ENCODE measurements around the gene PATJ.

The PATJ gene

DNA sequence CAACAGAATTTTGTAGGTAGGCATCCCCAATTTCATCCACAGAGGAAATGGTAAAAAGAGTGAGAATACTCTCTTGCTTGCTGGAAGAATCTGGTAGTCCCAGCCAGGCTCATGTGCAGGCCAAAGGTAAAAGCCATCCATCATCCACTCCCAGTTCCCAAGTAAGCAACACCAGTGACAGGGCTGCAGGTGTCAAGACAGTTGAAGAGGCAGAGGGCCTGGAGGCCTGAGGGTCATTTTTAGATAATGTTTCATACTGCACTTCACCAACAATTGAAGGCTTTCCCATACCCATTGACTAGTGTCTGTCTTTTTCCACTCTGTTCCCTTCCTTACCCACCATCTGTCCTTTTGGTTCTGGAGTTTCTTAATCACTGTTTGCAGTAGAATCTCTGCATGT lies 310.7 kb downstream of the PATJ start:
- TF ChIP-seq CTCF (IDR thresholded peaks at IDR 0.05), result no peak
- Histone ChIP-seq H3K27me3 (no peaks in the 10 kb centered on the region), H3K4me3 (ENCODE audit: low read depth in 1 of 2, low read length in 1 of 2) (no peak overlapping the region), H3K36me3 (no peaks in the 10 kb centered on the region), H3K9me3 (no peaks in the 10 kb centered on the region), H3K4me1 (ENCODE audit: control insufficient read depth in 1 of 2, insufficient read depth in 1 of 2, low read depth in 1 of 2, low read length in 1 of 2) (no peaks in the 10 kb centered on the region), H3K27ac (no peak overlapping the region)

GRCh38 chr1:62054188-62054587 lies 311.9 kb downstream of the PATJ start:
- H3K9me3 ChIP-seq, result no peaks in the 10 kb centered on the region
- no peak for TF ChIP-seq CTCF (IDR thresholded peaks at IDR 0.05)
- H3K27ac ChIP-seq, result no peak overlapping the region
- no peaks in the 10 kb centered on the region for H3K36me3 ChIP-seq
- H3K4me1 ChIP-seq (ENCODE audit: control insufficient read depth in 1 of 2, insufficient read depth in 1 of 2, low read depth in 1 of 2, low read length in 1 of 2), result no peaks in the 10 kb centered on the region
- H3K27me3 ChIP-seq, result no peaks in the 10 kb centered on the region
- no peak overlapping the region for H3K4me3 ChIP-seq (ENCODE audit: low read depth in 1 of 2, low read length in 1 of 2)

DNA sequence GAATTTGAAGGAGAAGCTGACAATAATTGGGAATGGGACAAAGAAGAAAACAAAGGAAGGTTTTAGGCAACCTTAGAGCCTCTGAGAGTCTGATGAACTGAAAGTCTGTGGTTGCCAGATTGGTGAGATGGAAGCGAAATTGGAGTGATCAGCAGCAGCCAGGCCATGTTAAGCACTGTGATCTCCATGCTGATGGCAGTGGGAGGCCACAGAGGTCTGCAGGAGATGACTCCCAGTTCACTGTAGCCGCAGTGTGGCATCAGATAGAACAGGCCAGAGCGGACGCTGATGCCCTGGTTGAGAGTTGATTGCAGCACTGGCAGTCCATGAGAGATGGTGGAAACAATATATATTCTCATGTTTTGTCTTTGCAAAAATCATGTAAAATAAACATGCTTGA lies 314.9 kb downstream of the PATJ start:
- Histone ChIP-seq H3K9me3 (no peaks in the 10 kb centered on the region), H3K27ac (no peak overlapping the region), H3K4me3 (ENCODE audit: low read depth in 1 of 2, low read length in 1 of 2) (no peak overlapping the region), H3K27me3 (no peaks in the 10 kb centered on the region), H3K4me1 (ENCODE audit: control insufficient read depth in 1 of 2, insufficient read depth in 1 of 2, low read depth in 1 of 2, low read length in 1 of 2) (no peaks in the 10 kb centered on the region), H3K36me3 (no peaks in the 10 kb centered on the region)
- no peak for TF ChIP-seq CTCF (IDR thresholded peaks at IDR 0.05)

- TF ChIP-seq CTCF (IDR thresholded peaks at IDR 0.05), result no peak
- H3K27ac ChIP-seq, result no peak overlapping the region
- H3K27me3 ChIP-seq, result no peaks in the 10 kb centered on the region
- no peaks in the 10 kb centered on the region for H3K36me3 ChIP-seq
- H3K4me1 ChIP-seq (ENCODE audit: control insufficient read depth in 1 of 2, insufficient read depth in 1 of 2, low read depth in 1 of 2, low read length in 1 of 2), result no peaks in the 10 kb centered on the region
- no peak overlapping the region for H3K4me3 ChIP-seq (ENCODE audit: low read depth in 1 of 2, low read length in 1 of 2)
- H3K9me3 ChIP-seq, result no peaks in the 10 kb centered on the region
Measured at GRCh38 chr1:62057641-62058290, 315.5 kb downstream of the PATJ start.

DNA sequence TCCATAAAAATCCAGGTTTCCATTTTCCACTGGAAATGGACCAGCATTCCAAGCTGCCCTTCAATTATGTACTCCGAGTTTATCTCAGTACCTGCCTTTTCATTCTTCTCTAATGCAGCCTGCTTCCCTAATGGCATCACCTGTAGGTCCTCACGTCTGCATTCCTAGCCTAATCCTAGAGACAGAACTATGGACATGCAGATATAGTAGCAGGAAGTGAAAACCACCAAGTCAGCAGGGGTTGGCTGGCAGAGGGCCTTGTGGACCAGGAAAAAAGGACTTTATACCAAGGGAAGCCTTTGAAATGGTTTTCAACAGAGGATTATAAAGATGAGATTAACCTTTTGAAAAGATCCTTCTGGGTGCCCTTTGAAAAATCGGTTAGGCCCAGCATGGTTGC lies 316.7 kb downstream of the PATJ start:
- H3K27me3 ChIP-seq, result no peaks in the 10 kb centered on the region
- no peaks in the 10 kb centered on the region for H3K36me3 ChIP-seq
- TF ChIP-seq CTCF (IDR thresholded peaks at IDR 0.05), result no peak
- no peak overlapping the region for H3K27ac ChIP-seq
- no peak overlapping the region for H3K4me3 ChIP-seq (ENCODE audit: low read depth in 1 of 2, low read length in 1 of 2)
- no peaks in the 10 kb centered on the region for H3K4me1 ChIP-seq (ENCODE audit: control insufficient read depth in 1 of 2, insufficient read depth in 1 of 2, low read depth in 1 of 2, low read length in 1 of 2)
- no peaks in the 10 kb centered on the region for H3K9me3 ChIP-seq

DNA sequence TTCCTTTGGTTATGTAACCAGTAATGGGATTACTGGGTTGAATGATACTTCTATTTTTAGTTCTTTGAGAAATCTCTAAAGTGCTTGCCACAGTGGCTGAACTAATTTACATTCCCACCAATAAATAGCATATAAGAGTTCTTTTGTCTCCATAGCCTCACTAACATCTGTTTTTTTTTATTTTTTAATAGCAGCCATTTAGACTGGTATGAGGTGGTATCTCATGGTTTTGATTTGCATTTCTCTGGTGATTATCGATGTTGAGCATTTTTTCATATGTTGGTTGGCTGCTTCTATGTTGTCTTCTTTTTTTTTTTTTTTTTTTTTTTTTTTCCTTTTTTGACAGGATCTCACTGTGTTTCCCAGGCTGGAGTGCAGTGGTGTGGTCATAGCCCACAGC lies 319.8 kb downstream of the PATJ start:
- no peaks in the 10 kb centered on the region for H3K9me3 ChIP-seq
- H3K4me1 ChIP-seq (ENCODE audit: control insufficient read depth in 1 of 2, insufficient read depth in 1 of 2, low read depth in 1 of 2, low read length in 1 of 2), result no peaks in the 10 kb centered on the region
- no peak overlapping the region for H3K27ac ChIP-seq
- H3K36me3 ChIP-seq, result no peaks in the 10 kb centered on the region
- no peaks in the 10 kb centered on the region for H3K27me3 ChIP-seq
- H3K4me3 ChIP-seq (ENCODE audit: low read depth in 1 of 2, low read length in 1 of 2), result no peak overlapping the region
- TF ChIP-seq CTCF (IDR thresholded peaks at IDR 0.05), result no peak

Data from neutrophil (primary cell).